H9 (cell line): ENCODE measurements around the gene CLTCL1. TPM values are rescaled to one million over a fixed set of nuclear protein-coding genes. Genes with fewer than 3 reads are reported as not detected.

ENCODE experiments used
- DNase-seq: peaks from one replicate; pipeline ENCODE4 v3.0.0-alpha.2; 2017
- H2AFZ ChIP-seq: one replicate; pipeline ENCODE4 v1.6.1; 2013; ENCODE audit warnings: mild to moderate bottlenecking, low read length, control low read depth, moderate library complexity
- H2AK5ac ChIP-seq: 2 replicates; pipeline ENCODE4 v1.6.1; 2013; ENCODE audit warnings: low read length, control low read depth, mixed read lengths; ENCODE audit not compliant: insufficient read length
- H2BK120ac ChIP-seq: one replicate; pipeline ENCODE4 v1.6.1; 2013; ENCODE audit warnings: low read depth, mild to moderate bottlenecking, low read length, control low read depth, inconsistent platforms; ENCODE audit not compliant: poor library complexity, severe bottlenecking
- H2BK12ac ChIP-seq: 2 replicates; pipeline ENCODE4 v1.6.1; 2013; ENCODE audit warnings: low read length, control low read depth, mixed read lengths, low read depth; ENCODE audit not compliant: insufficient read length
- H2BK15ac ChIP-seq: 2 replicates; pipeline ENCODE4 v1.6.1; 2013; ENCODE audit warnings: low read depth, low read length, control low read depth
- H2BK20ac ChIP-seq: one replicate; pipeline ENCODE4 v1.6.1; 2013; ENCODE audit warnings: low read depth, mild to moderate bottlenecking, low read length, control low read depth, inconsistent platforms; ENCODE audit not compliant: poor library complexity, severe bottlenecking
- H2BK5ac ChIP-seq: 2 replicates; pipeline ENCODE4 v1.6.1; 2013; ENCODE audit warnings: low read length, control low read depth, mixed read lengths; ENCODE audit not compliant: insufficient read length
- H3K14ac ChIP-seq: 2 replicates; pipeline ENCODE4 v1.6.1; 2013; ENCODE audit warnings: low read length, control low read depth; ENCODE audit not compliant: insufficient read depth
- H3K18ac ChIP-seq: 2 replicates; pipeline ENCODE4 v1.6.1; 2013; ENCODE audit warnings: low read depth, mild to moderate bottlenecking, mixed read lengths, low read length, control low read depth; ENCODE audit not compliant: insufficient read length
- H3K23ac ChIP-seq: 2 replicates; pipeline ENCODE4 v1.6.1; 2013; ENCODE audit warnings: low read length, control low read depth, mixed read lengths, low read depth; ENCODE audit not compliant: insufficient read length
- H3K23me2 ChIP-seq: 2 replicates; pipeline ENCODE4 v1.6.1; 2013; ENCODE audit warnings: low read depth, mild to moderate bottlenecking, mixed read lengths, low read length, control low read depth; ENCODE audit not compliant: insufficient read length, poor library complexity, severe bottlenecking
- H3K27ac ChIP-seq: 2 replicates; pipeline ENCODE4 v1.5.1; 2013; ENCODE audit warnings: low read length, control low read depth, mixed read lengths, low read depth; ENCODE audit not compliant: insufficient read length
- H3K27me3 ChIP-seq: 2 replicates; pipeline ENCODE4 v1.6.1; 2013; ENCODE audit warnings: low read length, control low read depth, inconsistent platforms; ENCODE audit not compliant: insufficient read depth
- H3K4ac ChIP-seq: 2 replicates; pipeline ENCODE4 v1.6.1; 2013; ENCODE audit warnings: low read depth, mild to moderate bottlenecking, control low read depth, inconsistent platforms, low read length, moderate library complexity
- H3K4me1 ChIP-seq: 2 replicates; pipeline ENCODE4 v1.6.1; 2013; ENCODE audit warnings: low read length, control low read depth, inconsistent platforms; ENCODE audit not compliant: insufficient read depth
- H3K4me2 ChIP-seq: 2 replicates; pipeline ENCODE4 v1.6.1; 2013; ENCODE audit warnings: low read length, control low read depth, mixed read lengths; ENCODE audit not compliant: insufficient read length, insufficient read depth
- H3K56ac ChIP-seq: 2 replicates; pipeline ENCODE4 v1.6.1; 2013; ENCODE audit warnings: low read depth, mild to moderate bottlenecking, mixed read lengths, low read length, control low read depth; ENCODE audit not compliant: insufficient read length
- H3K79me1 ChIP-seq: 2 replicates; pipeline ENCODE4 v1.6.1; 2013; ENCODE audit warnings: low read depth, mild to moderate bottlenecking, moderate library complexity, low read length, control low read depth, inconsistent platforms; ENCODE audit not compliant: insufficient read depth, poor library complexity, severe bottlenecking
- H3K79me2 ChIP-seq: 2 replicates; pipeline ENCODE4 v1.6.1; 2013; ENCODE audit warnings: low read length, control low read depth, inconsistent platforms; ENCODE audit not compliant: insufficient read depth
- H3K9ac ChIP-seq: 2 replicates; pipeline ENCODE4 v1.6.1; 2013; ENCODE audit warnings: low read length, control low read depth, mixed read lengths; ENCODE audit not compliant: insufficient read length; ENCODE audit errors: extremely low read depth
- H3K9me3 ChIP-seq: one replicate; pipeline ENCODE4 v1.6.1; 2013; ENCODE audit warnings: low read depth, low read length, inconsistent platforms; ENCODE audit not compliant: control insufficient read depth
- H3T11ph ChIP-seq: one replicate; pipeline ENCODE4 v1.6.1; 2013; ENCODE audit warnings: mild to moderate bottlenecking, low read length, control low read depth, inconsistent platforms
- H4K20me1 ChIP-seq: one replicate; pipeline ENCODE4 v1.6.1; 2013; ENCODE audit not compliant: control insufficient read depth, insufficient read length, insufficient read depth
- H4K5ac ChIP-seq: 2 replicates; pipeline ENCODE4 v1.6.1; 2013; ENCODE audit warnings: low read depth, mild to moderate bottlenecking, mixed read lengths, low read length, control low read depth; ENCODE audit not compliant: insufficient read length
- H4K8ac ChIP-seq: replicated peaks from 2 replicates; pipeline ENCODE4 v1.6.1; 2013; ENCODE audit warnings: low read length, control low read depth, mixed read lengths, low read depth; ENCODE audit not compliant: insufficient read length
- H4K91ac ChIP-seq: 2 replicates; pipeline ENCODE4 v1.6.1; 2013; ENCODE audit warnings: low read depth, mild to moderate bottlenecking, moderate library complexity, mixed read lengths, low read length, control low read depth; ENCODE audit not compliant: insufficient read length
- H3K27ac Mint-ChIP-seq, 3 experiments: 2 replicates in 2 of 3; 3 replicates in 1 of 3; pipeline ENCODE4 v1.8.0; 2020 to 2021; ENCODE audit warnings: mixed read lengths in 3 of 3, mild to moderate bottlenecking in 1 of 3, moderate library complexity in 1 of 3
- H3K27me3 Mint-ChIP-seq: 2 replicates; pipeline ENCODE4 v1.8.0; 2021; ENCODE audit warnings: low read depth, mild to moderate bottlenecking, moderate library complexity, mixed read lengths
- H3K36me3 Mint-ChIP-seq, 3 experiments: 2 replicates in 2 of 3; 3 replicates in 1 of 3; pipeline ENCODE4 v1.8.0; 2020 to 2021; ENCODE audit warnings: low read depth in 3 of 3, mixed read lengths in 3 of 3; ENCODE audit not compliant: insufficient read depth in 1 of 3
- H3K4me1 Mint-ChIP-seq, 2 experiments: 2 replicates each; pipeline ENCODE4 v1.8.0; 2020; ENCODE audit warnings: mixed read lengths in 2 of 2
- H3K4me3 Mint-ChIP-seq, 2 experiments: 2 replicates in 1 of 2; 3 replicates in 1 of 2; pipeline ENCODE4 v1.8.0; 2020 to 2021; ENCODE audit warnings: mild to moderate bottlenecking in 2 of 2, mixed read lengths in 2 of 2, moderate library complexity in 1 of 2
- H3K9me3 Mint-ChIP-seq, 2 experiments: 2 replicates in 1 of 2; 3 replicates in 1 of 2; pipeline ENCODE4 v1.8.0; 2020; ENCODE audit warnings: mild to moderate bottlenecking in 2 of 2, mixed read lengths in 2 of 2, moderate library complexity in 1 of 2
- CTCF ChIP-seq: fragments of 200-600 bp; sonication (generic); conservative IDR thresholded peaks from 3 replicates; pipeline ENCODE4 v1.8.0; 2021; ENCODE audit warnings: antibody characterized with exemption, mild to moderate bottlenecking
- WGBS: extraction: QIAGEN DNeasy Blood & Tissue Kit; methylation state at CpG from one replicate; pipeline ENCODE4 v1.1.7; 2013; ENCODE audit warnings: missing lambda C conversion rate, low lambda C conversion rate, mixed read lengths; ENCODE audit not compliant: insufficient read length; ENCODE audit errors: extremely low coverage; 5-methylcytosine and 5-hydroxymethylcytosine counted together
- total RNA-seq: library from RNA; stranded (reverse); gene quantifications from 2 replicates; pipeline ENCODE4 v1.2.1, GENCODE V29; 2021

Gene CLTCL1
- total RNA-seq, 1 experiment from 2014 or later: 11.1 TPM

GRCh38 chr22:19232623-19233022 lies 58.9 kb downstream of the CLTCL1 start:
- Histone ChIP-seq H4K20me1 (no peaks in the 10 kb centered on the region), H3K79me1 (no peaks in the 10 kb centered on the region), H3K27ac (no peak overlapping the region), H3K79me2 (no peaks in the 10 kb centered on the region), H3K9ac (no peak overlapping the region), H4K5ac (no peak overlapping the region), H3K4ac (no peak overlapping the region), H3T11ph (no peak overlapping the region), H3K18ac (no peak overlapping the region), H2BK12ac (no peak overlapping the region), H2BK20ac (no peak overlapping the region), H4K91ac (no peak overlapping the region), H2AFZ (no peak overlapping the region), H2AK5ac (no peak overlapping the region), H2BK120ac (no peak overlapping the region), H4K8ac (no peak overlapping the region), H3K23me2 (no peaks in the 10 kb centered on the region), H2BK15ac (no peak overlapping the region), H3K9me3 (no peaks in the 10 kb centered on the region), H2BK5ac (no peak overlapping the region), H3K56ac (no peak overlapping the region), H3K4me1 (no peaks in the 10 kb centered on the region), H3K14ac (no peak overlapping the region), H3K23ac (no peak overlapping the region), H3K27me3 (no peaks in the 10 kb centered on the region), H3K4me2 (no peak overlapping the region)
- no peaks in the 10 kb centered on the region for H3K9me3 Mint-ChIP-seq
- no peak overlapping the region for H3K4me3 Mint-ChIP-seq
- no peak for DNase-seq
- H3K27me3 Mint-ChIP-seq: no peaks in the 10 kb centered on the region
- WGBS: no CpG with 5 or more reads among the region's 2 CpGs
- peaks cover 12 to 52% (median 42%) of the 10 kb centered on the region in 3 experiments; a peak in 6 of 7 replicates for H3K36me3 Mint-ChIP-seq
- no peaks in the 10 kb centered on the region for H3K4me1 Mint-ChIP-seq
- 0 out of 7 replicates have a peak overlapping the region, but pooled peaks of 1 of the 3 experiments have one; percentile 6 for H3K27ac Mint-ChIP-seq
- no peak for TF ChIP-seq CTCF
